ENCODE results near the gene GARNL3. TPM values are rescaled to one million over a fixed set of nuclear protein-coding genes. Genes with fewer than 3 reads are reported as not detected.

The GARNL3 gene
- total RNA-seq, 2 donors from 2014 or later = 2.8 to 5.1 TPM

DNA sequence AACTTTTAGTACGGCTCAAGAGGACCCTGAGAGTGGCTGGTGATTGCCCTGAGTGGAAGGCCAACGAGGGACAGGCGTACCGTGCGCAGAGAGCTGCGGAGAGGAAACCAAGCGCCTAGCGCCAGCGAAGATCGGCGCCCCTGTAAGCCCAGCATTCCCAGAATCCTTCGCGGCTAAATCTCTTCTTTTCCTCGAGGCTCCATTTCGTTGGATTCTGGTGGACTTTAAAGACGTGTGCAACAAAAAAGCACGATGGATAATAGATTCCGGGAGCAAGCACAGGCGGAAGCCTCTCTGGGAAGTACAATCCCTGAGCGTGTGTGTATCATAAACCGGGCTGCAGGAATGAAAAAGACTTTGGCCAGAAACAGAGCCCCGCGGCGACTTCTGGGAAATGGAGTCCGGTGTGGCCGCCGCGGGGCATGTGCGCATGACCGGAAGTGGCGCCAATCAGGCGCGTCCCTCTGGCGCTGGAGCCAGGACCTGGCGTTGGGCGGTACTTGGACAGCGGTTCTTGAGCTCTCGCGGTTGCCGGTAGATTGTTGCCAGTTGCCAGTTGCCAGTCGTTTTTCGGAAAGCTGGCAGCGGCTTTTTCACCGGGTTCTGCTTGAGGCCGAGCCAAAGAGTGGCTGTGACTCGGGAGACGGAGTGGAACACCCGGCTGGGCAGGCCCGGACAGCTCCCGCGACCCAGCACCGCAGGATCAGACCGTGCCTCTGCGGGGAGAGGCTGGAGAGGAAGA is 159.5 kb downstream of the GARNL3 start, which contains the start of gene ZNF79:
Gene ZNF79, plus strand, starts transcription at position 449 of the 742 bp plus-strand sequence. CDS start 406 bp downstream, outside the sequence.
- Mint-ChIP-seq H3K36me3 (ENCODE audit: low read depth) (peaks cover 53% of the 10 kb centered on the region), H3K4me3 (peak within 1 kb of the TSS; percentile 100), H3K9me3 (no peaks in the 10 kb centered on the region), H3K27me3 (no peaks in the 10 kb centered on the region), H3K4me1 (peaks cover 28% of the 10 kb centered on the region), H3K27ac (peak within 1 kb of the TSS; percentile 96)
- ATAC-seq (replicated peaks) = peak; percentile 79

DNA sequence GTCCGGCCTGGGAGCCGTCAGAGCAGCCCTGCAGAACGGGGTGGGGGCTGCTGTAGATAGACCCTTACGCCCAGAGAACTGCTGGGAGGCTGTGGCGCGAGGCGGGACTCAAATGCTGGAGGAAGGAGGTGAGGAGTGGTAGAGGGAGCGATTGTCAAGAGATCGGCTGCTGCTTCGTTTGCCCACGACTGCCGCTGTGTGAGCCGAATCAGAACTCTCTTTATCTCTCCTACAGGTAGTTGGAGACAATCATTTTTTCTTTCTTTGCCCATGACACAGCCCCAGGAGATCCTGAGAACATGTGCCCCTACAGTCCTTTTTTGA is 160.1 kb downstream of the GARNL3 start:
- Mint-ChIP-seq H3K4me3 (peak overlapping the region; percentile 100), H3K27ac (peak overlapping the region; percentile 96), H3K27me3 (no peaks in the 10 kb centered on the region), H3K9me3 (no peaks in the 10 kb centered on the region), H3K4me1 (peaks cover 28% of the 10 kb centered on the region), H3K36me3 (ENCODE audit: low read depth) (peaks cover 59% of the 10 kb centered on the region)
- peak; percentile 16 for ATAC-seq (replicated peaks)

DNA sequence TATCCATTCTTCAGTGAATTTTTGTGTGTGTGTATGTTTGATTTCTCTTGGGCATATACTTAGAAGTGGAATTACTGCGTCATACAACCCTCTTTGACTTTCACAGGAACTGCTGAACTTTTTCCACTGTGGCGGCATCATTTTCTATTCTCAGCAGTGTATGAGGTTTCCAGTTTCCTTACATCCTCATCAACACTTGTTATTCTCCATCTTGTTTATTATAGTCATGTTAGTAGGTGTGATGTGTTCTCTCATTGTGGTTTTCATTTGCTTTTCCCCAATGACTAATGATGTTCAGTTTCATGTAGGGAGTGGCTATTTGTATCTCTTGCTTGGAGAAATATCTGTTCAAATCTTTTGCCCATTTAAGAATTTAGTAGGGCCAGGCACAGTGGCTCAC is 162.2 kb downstream of the GARNL3 start:
- Mint-ChIP-seq H3K4me1 (peaks cover 38% of the 10 kb centered on the region), H3K36me3 (ENCODE audit: low read depth) (peaks cover 80% of the 10 kb centered on the region), H3K27ac (peak overlapping the region; percentile 96), H3K27me3 (no peaks in the 10 kb centered on the region), H3K9me3 (no peaks in the 10 kb centered on the region), H3K4me3 (peak overlapping the region; percentile 100)
- peak; percentile 83 for ATAC-seq (replicated peaks)

DNA sequence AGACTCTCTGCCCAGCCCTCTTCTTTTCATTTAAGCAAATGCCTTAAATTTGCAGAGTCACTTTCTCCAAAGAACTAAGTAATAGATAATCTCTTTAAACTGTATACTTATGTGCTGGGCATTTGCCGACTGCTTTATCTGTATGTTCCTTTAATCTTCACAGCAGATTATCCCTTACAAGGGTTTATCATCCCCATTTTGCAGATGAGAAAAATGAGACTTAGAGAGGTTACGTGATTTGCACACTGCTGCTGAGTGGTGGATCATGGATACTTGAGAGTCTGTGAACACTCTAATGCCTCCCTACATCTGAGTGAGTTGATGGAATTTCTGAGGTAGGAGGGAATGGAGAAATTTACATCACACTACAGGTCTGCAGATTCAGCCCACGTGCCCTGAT is 163.8 kb downstream of the GARNL3 start:
- H3K27ac Mint-ChIP-seq = peak overlapping the region; percentile 63
- no peak for ATAC-seq (replicated peaks)
- peaks cover 31% of the 10 kb centered on the region for H3K4me1 Mint-ChIP-seq
- peaks cover 92% of the 10 kb centered on the region for H3K36me3 Mint-ChIP-seq (ENCODE audit: low read depth)
- H3K4me3 Mint-ChIP-seq = peak overlapping the region; percentile 47
- H3K9me3 Mint-ChIP-seq = no peaks in the 10 kb centered on the region
- H3K27me3 Mint-ChIP-seq = no peaks in the 10 kb centered on the region

DNA sequence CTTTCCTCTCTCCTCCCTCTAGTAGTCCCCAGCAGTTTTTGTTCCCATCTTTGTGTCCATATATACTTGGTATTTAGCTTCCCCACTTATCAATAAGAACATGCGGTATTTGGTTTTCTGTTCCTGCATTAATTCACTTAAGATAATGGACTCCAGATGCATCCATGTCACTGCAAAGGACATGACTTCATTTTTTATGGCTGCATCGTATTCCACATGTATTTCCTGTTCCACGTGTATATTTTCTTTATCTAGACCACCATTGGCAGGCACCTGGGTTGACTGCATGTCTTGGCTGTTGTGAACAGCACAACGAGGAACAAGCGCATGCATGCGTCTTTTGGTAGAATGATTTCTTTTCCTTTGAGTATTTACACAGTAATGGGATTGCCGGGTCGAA is 165.8 kb downstream of the GARNL3 start:
- no peak overlapping the region for H3K4me3 Mint-ChIP-seq
- H3K4me1 Mint-ChIP-seq = peaks cover 41% of the 10 kb centered on the region
- ATAC-seq (replicated peaks) = no peak
- H3K9me3 Mint-ChIP-seq = no peaks in the 10 kb centered on the region
- H3K36me3 Mint-ChIP-seq (ENCODE audit: low read depth) = peaks cover 95% of the 10 kb centered on the region
- no peaks in the 10 kb centered on the region for H3K27me3 Mint-ChIP-seq
- H3K27ac Mint-ChIP-seq = peak overlapping the region; percentile 38

DNA sequence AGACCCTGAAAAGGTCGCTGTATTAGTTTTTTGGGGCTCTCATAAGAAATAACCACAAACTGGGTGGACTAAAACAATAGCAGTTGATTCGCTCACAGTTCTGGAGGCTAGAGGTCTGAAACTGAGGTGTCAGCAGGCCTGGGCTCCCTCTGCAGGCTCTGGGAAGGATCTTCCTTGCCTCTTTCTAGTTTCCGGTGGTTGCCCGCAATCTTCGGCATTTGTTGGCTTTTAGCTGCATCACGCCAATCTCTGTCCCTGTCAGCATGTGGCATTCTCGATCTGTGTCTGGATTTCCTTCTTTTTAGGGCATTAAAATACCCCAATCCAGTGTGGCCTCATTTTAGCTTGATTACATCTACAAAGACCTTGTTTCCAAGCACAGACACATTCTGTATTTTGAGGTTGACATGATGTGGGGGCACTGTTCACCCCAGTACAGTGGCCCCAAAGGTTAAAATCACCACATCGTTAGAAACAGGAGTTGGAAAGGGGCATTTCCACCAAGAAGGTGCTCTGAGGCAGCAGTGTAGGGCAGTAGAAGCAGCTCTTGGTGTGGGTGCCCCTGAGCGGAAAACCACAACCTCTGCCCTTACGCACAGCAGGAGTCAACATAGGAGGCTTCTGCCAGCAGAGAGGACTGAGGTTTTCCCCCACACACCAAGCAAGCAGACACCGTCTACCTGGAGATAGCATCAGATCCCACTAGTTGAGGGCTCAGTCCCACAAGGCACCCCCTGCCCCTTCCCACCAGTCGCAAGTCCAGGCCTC is 173.1 kb downstream of the GARNL3 start:
- ATAC-seq (replicated peaks) = peak; percentile 94

DNA sequence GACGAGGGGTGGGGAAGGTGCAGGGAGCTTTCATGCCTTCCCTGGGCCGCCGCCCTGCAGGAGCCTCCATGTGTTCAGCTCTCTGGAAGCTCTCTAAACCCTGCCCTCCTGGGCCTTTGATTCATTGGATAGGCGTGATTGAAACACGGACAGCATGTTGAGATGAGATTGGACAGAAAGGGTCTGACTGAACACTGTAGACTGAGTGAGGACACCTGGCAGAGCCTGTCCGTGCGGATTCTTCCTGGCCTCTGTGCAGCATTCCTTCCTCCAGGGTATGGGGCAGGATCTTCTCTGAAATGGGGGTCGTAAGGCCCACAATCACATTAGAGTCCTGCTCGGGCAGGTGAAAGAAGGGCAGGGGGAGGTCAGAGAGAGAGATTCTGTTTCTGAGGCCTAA is 173.8 kb downstream of the GARNL3 start:
- H3K27me3 Mint-ChIP-seq = no peaks in the 10 kb centered on the region
- no peak for ATAC-seq (replicated peaks)
- H3K4me3 Mint-ChIP-seq = peak overlapping the region; percentile 65
- no peaks in the 10 kb centered on the region for H3K9me3 Mint-ChIP-seq
- peaks cover 25% of the 10 kb centered on the region for H3K4me1 Mint-ChIP-seq
- peak overlapping the region; percentile 95 for H3K27ac Mint-ChIP-seq
- H3K36me3 Mint-ChIP-seq (ENCODE audit: low read depth) = peaks cover 100% of the 10 kb centered on the region

More for the DNA sequence above, 173.1 kb downstream of the GARNL3 start:
- Mint-ChIP-seq H3K36me3 (ENCODE audit: low read depth) (peaks cover 100% of the 10 kb centered on the region), H3K27me3 (no peaks in the 10 kb centered on the region), H3K9me3 (no peaks in the 10 kb centered on the region), H3K4me1 (peaks cover 30% of the 10 kb centered on the region), H3K27ac (peak overlapping the region; percentile 95), H3K4me3 (peak overlapping the region; percentile 65)

Other genes with a start within 250 kb of the GARNL3 start
- gene ANGPTL2, start 142.1 kb upstream of the GARNL3 start, total RNA-seq = not detected
- 1 to 10 TPM; 3.0 TPM for gene SLC2A8, start 132.4 kb downstream of the GARNL3 start, total RNA-seq
- 10 to 100 TPM; 10.1 to 11.3 TPM for gene ZNF79, start 159.6 kb downstream of the GARNL3 start, total RNA-seq
- 1,000 to 10,000 TPM; 1,178 to 1,829 TPM for gene RPL12, start 186.6 kb downstream of the GARNL3 start, total RNA-seq
- 10 to 100 TPM; 22.0 to 33.5 TPM for gene LRSAM1, start 186.7 kb downstream of the GARNL3 start, total RNA-seq